A172 (cell line): ENCODE data around the gene OR6J1. TPM values are rescaled to one million over a fixed set of nuclear protein-coding genes. Genes with fewer than 3 reads are reported as not detected.

Experiments used
- total RNA-seq: library from RNA; depleted of rRNA; stranded (reverse); fragments of >200 nt; shearing (Covaris generic); gene quantifications from 2 replicates; pipeline ENCODE4 v1.2.3, GENCODE V29; 2014; rRNA removed

The OR6J1 gene
- total RNA-seq, 1 experiment from 2014 or later: not detected

Other genes with a start within 250 kb of the OR6J1 start
- 157 and 227 TPM in 2 replicates for gene DAD1, start 55.1 kb downstream of the OR6J1 start, total RNA-seq
- gene ABHD4, start 46.1 kb downstream of the OR6J1 start, total RNA-seq: 11.6 and 12.5 TPM in 2 replicates
- 44.4 and 46.2 TPM in 2 replicates for gene OXA1L, start 122.3 kb upstream of the OR6J1 start, total RNA-seq
- 0.74 TPM in 1 of 2 replicates, not detected in the other for gene SLC7A7, start 171.1 kb upstream of the OR6J1 start, total RNA-seq
- 72.1 and 163 TPM in 2 replicates for gene MRPL52, start 185.5 kb upstream of the OR6J1 start, total RNA-seq
- gene MMP14, start 192.2 kb upstream of the OR6J1 start, total RNA-seq: 82.4 and 92.9 TPM in 2 replicates
- gene LRP10, start 227.4 kb upstream of the OR6J1 start, total RNA-seq: 28.7 and 38.7 TPM in 2 replicates
- gene REM2, start 238.9 kb upstream of the OR6J1 start, total RNA-seq: not detected in 2 replicates